Mucosa of descending colon (tissue), 3 donors: Measurements from ENCODE around the gene ZNF385B. TPM values are rescaled to one million over a fixed set of nuclear protein-coding genes. Genes with fewer than 3 reads are reported as not detected.
A peak's percentile ranks its signal among the peaks of the same experiment; 100 is the strongest.

ENCODE experiments used
- ATAC-seq: fragments of 200-7000 bp; cut with Tn5 transposase; one replicate; pipeline ENCODE4 v1.9.1; 2020; ENCODE audit warnings: mild to moderate bottlenecking, moderate library complexity
- DNase-seq, 3 donors: peaks; one replicate each; pipeline ENCODE4 v3.0.0-alpha.2; 2020
- H3K36me3 ChIP-seq: fragments of 200-600 bp; one replicate; pipeline ENCODE4 v1.8.0; 2021; ENCODE audit warnings: low read depth, mild to moderate bottlenecking
- H3K4me1 ChIP-seq: fragments of 200-600 bp; one replicate; pipeline ENCODE4 v1.8.0; 2021; ENCODE audit warnings: low read depth, mild to moderate bottlenecking
- H3K4me3 ChIP-seq: fragments of 200-600 bp; one replicate; pipeline ENCODE4 v1.8.0; 2021; ENCODE audit warnings: mild to moderate bottlenecking
- H3K9me3 ChIP-seq: fragments of 200-600 bp; one replicate; pipeline ENCODE4 v1.8.0; 2021; ENCODE audit warnings: mild to moderate bottlenecking
- CTCF ChIP-seq: fragments of 200-600 bp; IDR thresholded peaks from one replicate; pipeline ENCODE4 v1.8.0; 2022; ENCODE audit warnings: antibody characterized with exemption, mild to moderate bottlenecking
- intact Hi-C, 2 donors: fragments of 100-400 bp; cut with DNase I in 1 of 2; cut with micrococcal nuclease in 1 of 2; formaldehyde crosslinking; loops; one replicate each; pipeline versions ENCODE4 v1.11.0 to v1.11.1; 2022; cut with DNase I, micrococcal nuclease
- microRNA-seq: library from miRNA; unstranded; fragments of <30 nt; microRNA quantifications from one replicate; pipeline ENCODE4, GENCODE V29; 2019
- total RNA-seq, 3 donors: library from RNA; stranded (reverse); fragmentation: NEBNext Ultra II Directional in 2 of 3; extraction: Animal tissue kit (Norgen Biotek cat#: 25700) in 2 of 3; gene quantifications; one replicate each; pipeline versions ENCODE4 v1.2.1 to v1.2.4, GENCODE V29; 2021 to 2023
- donor health status: DM: no; HTN: no; CAD: no; lungs with moderate emphysema.
- donor health status: DM: no; HTN: no; CAD: no.
- donor health status: DM: no; HTN: yes; CAD: no.

Gene ZNF385B
- total RNA-seq, 3 donors from 2014 or later = 1.2 to 2.2 (median 1.6) TPM

DNA sequence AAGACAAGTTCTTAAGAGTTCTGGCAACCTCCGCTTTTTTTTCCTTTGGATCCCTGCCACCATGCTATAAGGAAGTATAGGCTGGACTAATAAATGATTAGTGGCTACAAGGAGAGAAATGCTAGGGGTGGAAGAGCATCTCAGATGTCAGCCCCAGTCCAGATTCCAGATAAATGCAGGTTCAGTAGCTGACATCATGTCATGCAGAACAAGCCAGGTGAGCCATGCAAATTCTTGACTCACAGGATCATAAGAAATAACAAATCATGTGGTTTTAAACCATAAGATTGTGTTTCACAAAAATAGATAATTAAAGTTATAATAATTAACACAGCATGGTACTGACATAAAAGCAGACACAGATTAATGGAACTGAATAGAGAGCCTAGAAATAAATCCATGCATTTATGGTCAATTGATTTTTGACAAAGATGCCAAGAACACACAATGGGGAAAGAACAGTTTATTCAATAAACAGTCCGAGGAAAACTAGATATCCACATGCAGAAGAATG is 443.9 kb downstream of the ZNF385B start:
- H3K4me1 ChIP-seq = no peaks in the 10 kb centered on the region
- no peaks in the 10 kb centered on the region for H3K9me3 ChIP-seq
- no peak for DNase-seq
- H3K4me3 ChIP-seq = no peak overlapping the region
- no peaks in the 10 kb centered on the region for H3K36me3 ChIP-seq
- ATAC-seq = no peak
- intact Hi-C loops = no loop called here
- TF ChIP-seq CTCF = no peak

GRCh38 chr2:179412112-179412511 is 449.3 kb downstream of the ZNF385B start:
- DNase-seq (no peak), ATAC-seq (no peak)
- no peak for TF ChIP-seq CTCF
- no peaks in the 10 kb centered on the region for H3K4me1 ChIP-seq
- H3K36me3 ChIP-seq = no peaks in the 10 kb centered on the region
- intact Hi-C loops = no loop called here
- H3K9me3 ChIP-seq = no peaks in the 10 kb centered on the region
- H3K4me3 ChIP-seq = no peak overlapping the region

- peak; percentile 73 for ATAC-seq
- intact Hi-C loops = no loop called here
Measured at GRCh38 chr2:179410552-179411356, 450.7 kb downstream of the ZNF385B start.

DNA sequence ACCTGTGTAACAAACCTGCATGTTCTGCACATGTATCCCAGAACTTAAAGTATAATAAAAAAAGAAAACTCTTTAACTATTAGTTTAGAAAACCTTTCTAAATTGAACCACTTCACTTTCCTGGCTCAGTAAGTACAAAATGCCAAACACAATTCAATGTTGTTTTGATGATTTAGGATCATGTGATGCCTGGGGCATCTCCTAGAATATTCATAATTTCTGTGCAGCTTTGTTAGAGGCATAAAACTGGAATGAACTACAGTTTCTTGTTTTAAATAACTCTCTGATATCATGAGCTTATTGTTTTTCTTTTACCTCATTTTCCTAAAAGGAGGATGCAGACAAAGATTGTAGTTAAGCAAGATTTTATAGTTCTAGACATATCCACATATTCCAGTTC is 457.8 kb downstream of the ZNF385B start:
- no peak for ATAC-seq
- Histone ChIP-seq H3K36me3 (no peaks in the 10 kb centered on the region), H3K9me3 (no peaks in the 10 kb centered on the region), H3K4me3 (no peak overlapping the region), H3K4me1 (no peaks in the 10 kb centered on the region)
- no peak for DNase-seq
- intact Hi-C loops = no loop called here
- TF ChIP-seq CTCF = no peak

More at GRCh38 chr2:179410552-179411356, 450.7 kb downstream of the ZNF385B start:
- Histone ChIP-seq H3K36me3 (no peaks in the 10 kb centered on the region), H3K4me1 (no peaks in the 10 kb centered on the region), H3K9me3 (no peaks in the 10 kb centered on the region), H3K4me3 (no peak overlapping the region)
- peak in 1 of 3 donors; percentile 52 for DNase-seq
- TF ChIP-seq CTCF = peak; percentile 52

DNA sequence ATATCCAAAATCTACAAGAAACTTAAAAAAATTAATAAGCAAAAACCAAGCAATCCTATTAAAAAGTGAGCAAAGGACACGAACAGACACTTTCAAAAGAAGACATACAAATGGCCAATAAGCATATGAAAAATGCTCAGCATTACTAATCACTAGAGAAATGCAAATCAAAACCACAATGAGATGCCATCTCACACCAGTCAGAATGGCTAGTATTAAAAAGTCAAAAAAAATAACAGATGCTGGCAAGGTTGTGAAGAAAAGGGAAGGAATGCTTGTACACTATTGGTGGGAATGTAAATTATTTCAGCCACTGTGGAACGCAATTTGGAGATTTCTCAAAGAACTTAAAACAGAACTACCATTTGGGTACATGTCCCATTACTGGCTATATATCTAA is 467.9 kb downstream of the ZNF385B start:
- Histone ChIP-seq H3K4me3 (no peak overlapping the region), H3K4me1 (no peaks in the 10 kb centered on the region), H3K36me3 (no peaks in the 10 kb centered on the region), H3K9me3 (no peaks in the 10 kb centered on the region)
- TF ChIP-seq CTCF = no peak
- ATAC-seq = no peak
- intact Hi-C loops = no loop called here
- DNase-seq = no peak

Small RNAs within 50 kb of the gene (microRNA-seq; reads per million reads assigned to microRNA genes)
- gene MIR1258 = not detected

Other genes starting within 250 kb of the ZNF385B start
- gene CWC22, start 145.7 kb upstream of the ZNF385B start, total RNA-seq = 10 to 100 TPM; 13.2 to 24.7 (median 14.0) TPM